Stimulated activated CD4-positive, alpha-beta T cell treated with anti-CD3 and anti-CD28 coated beads, Interleukin-12 subunit alpha, Interleukin-12 subunit beta, amount 100 ng/mL, for 24 hours (primary cell): Measurements from ENCODE around the gene KRT79.

Experiments
- DNase-seq, 2 experiments: peaks; one replicate each; pipeline ENCODE4 v3.0.0-alpha.2; 2020; ENCODE audit warnings: low read depth in 2 of 2

The KRT79 gene

GRCh38 chr12:52791271-52792184, 42.6 kb downstream of the KRT79 start:
- no peak for DNase-seq

- DNase-seq = no peak
Measured at GRCh38 chr12:52790427-52791270, 43.5 kb downstream of the KRT79 start.

- no peak for DNase-seq
Measured at GRCh38 chr12:52789637-52790426, 44.3 kb downstream of the KRT79 start.

- no peak for DNase-seq
Measured at GRCh38 chr12:52788876-52789636, 45.1 kb downstream of the KRT79 start.

- DNase-seq = no peak
Measured at GRCh38 chr12:52788192-52788875, 45.8 kb downstream of the KRT79 start.

- no peak for DNase-seq
Measured at GRCh38 chr12:52787324-52788191, 46.6 kb downstream of the KRT79 start.

GRCh38 chr12:52784909-52785308, 49.2 kb downstream of the KRT79 start:
- DNase-seq = no peak

- DNase-seq = no peak
Measured at GRCh38 chr12:52783563-52784316, 50.4 kb downstream of the KRT79 start.

GRCh38 chr12:52782502-52782901, 51.6 kb downstream of the KRT79 start:
- DNase-seq = no peak

GRCh38 chr12:52781399-52782082, 52.6 kb downstream of the KRT79 start:
- DNase-seq = no peak

GRCh38 chr12:52779914-52780313, 54.2 kb downstream of the KRT79 start:
- no peak for DNase-seq

GRCh38 chr12:52778833-52779232, 55.3 kb downstream of the KRT79 start:
- no peak for DNase-seq

- DNase-seq = no peak
Measured at GRCh38 chr12:52777566-52777965, 56.5 kb downstream of the KRT79 start.

- DNase-seq = no peak
Measured at GRCh38 chr12:52776913-52777395, 57.2 kb downstream of the KRT79 start, which contains the start of gene KRT76. KRT76 (minus strand) TSS chr12:52777345; CDS start chr12:52777291, 54 bp downstream.

GRCh38 chr12:52776435-52776834, 57.7 kb downstream of the KRT79 start:
- DNase-seq = no peak

GRCh38 chr12:52774629-52775250, 59.4 kb downstream of the KRT79 start:
- DNase-seq = no peak

- DNase-seq = no peak
Measured at GRCh38 chr12:52772772-52773171, 61.3 kb downstream of the KRT79 start.
